ENCODE measurements around the gene PTPRN2. TPM values are rescaled to one million over a fixed set of nuclear protein-coding genes. Genes with fewer than 3 reads are reported as not detected.
"Not testable (repeated sequence)": the region's sequence is repeated elsewhere in the genome, so short reads cannot be mapped to it uniquely, and the experiment has no call there.

Gene PTPRN2
- total RNA-seq, 1 donor from 2014 or later: 2.4 TPM

DNA sequence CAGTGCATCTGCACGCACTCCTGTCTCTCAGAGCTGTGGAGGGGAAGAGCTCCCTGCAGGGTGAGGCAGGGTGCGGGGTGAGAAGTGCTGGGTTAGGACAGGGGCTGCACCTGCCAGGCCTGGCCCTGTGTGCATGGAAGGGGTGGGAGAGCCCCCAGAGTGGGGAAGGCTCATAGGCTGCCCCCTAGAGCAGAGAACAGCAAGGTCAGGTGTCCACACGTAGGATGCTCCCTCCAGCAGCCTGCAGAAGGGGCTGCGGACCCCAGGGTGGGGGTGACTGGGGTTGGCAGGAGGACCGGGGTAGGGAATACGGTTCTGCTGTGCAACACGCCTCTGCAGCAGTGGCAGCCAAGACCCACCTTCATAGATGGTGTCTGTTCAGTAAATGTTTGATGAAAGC, 208.6 kb downstream of the PTPRN2 start:
- Histone ChIP-seq H3K36me3 (ENCODE audit: control insufficient read depth, insufficient read depth, low read length) (no peaks in the 10 kb centered on the region), H3K27me3 (ENCODE audit: control insufficient read depth, insufficient read depth, low read length) (no peaks in the 10 kb centered on the region), H3K4me3 (ENCODE audit: low read depth, low read length) (no peak overlapping the region)
- TF ChIP-seq, protein P1, sequence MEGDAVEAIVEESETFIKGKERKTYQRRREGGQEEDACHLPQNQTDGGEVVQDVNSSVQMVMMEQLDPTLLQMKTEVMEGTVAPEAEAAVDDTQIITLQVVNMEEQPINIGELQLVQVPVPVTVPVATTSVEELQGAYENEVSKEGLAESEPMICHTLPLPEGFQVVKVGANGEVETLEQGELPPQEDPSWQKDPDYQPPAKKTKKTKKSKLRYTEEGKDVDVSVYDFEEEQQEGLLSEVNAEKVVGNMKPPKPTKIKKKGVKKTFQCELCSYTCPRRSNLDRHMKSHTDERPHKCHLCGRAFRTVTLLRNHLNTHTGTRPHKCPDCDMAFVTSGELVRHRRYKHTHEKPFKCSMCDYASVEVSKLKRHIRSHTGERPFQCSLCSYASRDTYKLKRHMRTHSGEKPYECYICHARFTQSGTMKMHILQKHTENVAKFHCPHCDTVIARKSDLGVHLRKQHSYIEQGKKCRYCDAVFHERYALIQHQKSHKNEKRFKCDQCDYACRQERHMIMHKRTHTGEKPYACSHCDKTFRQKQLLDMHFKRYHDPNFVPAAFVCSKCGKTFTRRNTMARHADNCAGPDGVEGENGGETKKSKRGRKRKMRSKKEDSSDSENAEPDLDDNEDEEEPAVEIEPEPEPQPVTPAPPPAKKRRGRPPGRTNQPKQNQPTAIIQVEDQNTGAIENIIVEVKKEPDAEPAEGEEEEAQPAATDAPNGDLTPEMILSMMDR (IDR thresholded peaks at IDR 0.05; ENCODE audit: insufficient read depth, low read length, poor library complexity, severe bottlenecking): no peak
- no peak for DNase-seq (ENCODE audit: low read depth)

GRCh38 chr7:158377800-158378623, 209.6 kb downstream of the PTPRN2 start:
- no peak overlapping the region for H3K4me3 ChIP-seq (ENCODE audit: low read depth, low read length)
- no peaks in the 10 kb centered on the region for H3K36me3 ChIP-seq (ENCODE audit: control insufficient read depth, insufficient read depth, low read length)
- DNase-seq (ENCODE audit: low read depth): no peak
- TF ChIP-seq, protein P1 (IDR thresholded peaks at IDR 0.05; ENCODE audit: insufficient read depth, low read length, poor library complexity, severe bottlenecking): no peak
- no peaks in the 10 kb centered on the region for H3K27me3 ChIP-seq (ENCODE audit: control insufficient read depth, insufficient read depth, low read length)

DNA sequence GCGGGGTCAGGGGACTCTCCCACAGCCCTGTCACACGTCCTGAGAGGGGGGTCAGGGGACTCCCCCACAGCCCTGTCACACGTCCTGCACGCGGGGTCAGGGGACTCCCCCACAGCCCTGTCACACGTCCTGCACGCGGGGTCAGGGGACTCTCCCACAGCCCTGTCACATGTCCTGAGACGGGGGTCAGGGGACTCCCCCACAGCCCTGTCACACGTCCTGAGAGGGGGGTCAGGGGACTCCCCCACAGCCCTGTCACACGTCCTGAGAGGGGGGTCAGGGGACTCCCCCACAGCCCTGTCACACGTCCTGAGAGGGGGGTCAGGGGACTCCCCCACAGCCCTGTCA, 210.8 kb downstream of the PTPRN2 start:
- DNase-seq (ENCODE audit: low read depth); H3K36me3 ChIP-seq (ENCODE audit: control insufficient read depth, insufficient read depth, low read length); H3K27me3 ChIP-seq (ENCODE audit: control insufficient read depth, insufficient read depth, low read length); H3K4me3 ChIP-seq (ENCODE audit: low read depth, low read length): not testable (repeated sequence)

- not testable (repeated sequence) for H3K27me3 ChIP-seq (ENCODE audit: control insufficient read depth, insufficient read depth, low read length); H3K4me3 ChIP-seq (ENCODE audit: low read depth, low read length); H3K36me3 ChIP-seq (ENCODE audit: control insufficient read depth, insufficient read depth, low read length); DNase-seq (ENCODE audit: low read depth)
Measured at GRCh38 chr7:158376146-158376838, 211.3 kb downstream of the PTPRN2 start.

GRCh38 chr7:158375034-158375433, 212.6 kb downstream of the PTPRN2 start:
- TF ChIP-seq, protein P1 (IDR thresholded peaks at IDR 0.05; ENCODE audit: insufficient read depth, low read length, poor library complexity, severe bottlenecking): no peak
- H3K27me3 ChIP-seq (ENCODE audit: control insufficient read depth, insufficient read depth, low read length): no peaks in the 10 kb centered on the region
- H3K4me3 ChIP-seq (ENCODE audit: low read depth, low read length): no peak overlapping the region
- no peak for DNase-seq (ENCODE audit: low read depth)
- H3K36me3 ChIP-seq (ENCODE audit: control insufficient read depth, insufficient read depth, low read length): no peaks in the 10 kb centered on the region

- Histone ChIP-seq H3K27me3 (ENCODE audit: control insufficient read depth, insufficient read depth, low read length) (no peaks in the 10 kb centered on the region), H3K4me3 (ENCODE audit: low read depth, low read length) (no peak overlapping the region), H3K36me3 (ENCODE audit: control insufficient read depth, insufficient read depth, low read length) (no peaks in the 10 kb centered on the region)
- TF ChIP-seq, protein P1 (IDR thresholded peaks at IDR 0.05; ENCODE audit: insufficient read depth, low read length, poor library complexity, severe bottlenecking): no peak
- DNase-seq (ENCODE audit: low read depth): no peak
Measured at GRCh38 chr7:158374586-158374985, 213.0 kb downstream of the PTPRN2 start.

Data from kidney epithelial cell (primary cell).